Measurements from ENCODE around the gene LRP1B. TPM values are rescaled to one million over a fixed set of nuclear protein-coding genes. Genes with fewer than 3 reads are reported as not detected.

LRP1B gene
- total and polyA plus RNA-seq, 2 donors (not counting 1 experiment from before 2014, with no cell fraction given) = not detected

- Histone ChIP-seq H3K4me1 (ENCODE audit: control insufficient read depth in 2 of 2, insufficient read depth in 2 of 2, low read length in 2 of 2) (no peaks in the 10 kb centered on the region), H3K9me3 (ENCODE audit: control extremely low read depth in 1 of 3, control insufficient read depth in 2 of 3, insufficient read depth in 1 of 3, low read length in 2 of 3) (no peaks in the 10 kb centered on the region), H2AFZ (ENCODE audit: insufficient read depth, low read depth, low read length, poor library complexity, severe bottlenecking) (no peak overlapping the region), H3K9ac (ENCODE audit: low read length) (no peak overlapping the region), H3K27me3 (replicated peaks in 1 of 4; ENCODE audit: control extremely low read depth in 1 of 4, control insufficient read depth in 3 of 4, insufficient read depth in 4 of 4, low read length in 3 of 4) (no peaks in the 10 kb centered on the region), H3K4me3 (ENCODE audit: control extremely low read depth in 1 of 5, extremely low read depth in 1 of 5, insufficient read depth in 1 of 5, low read depth in 2 of 5, low read length in 4 of 5) (no peak overlapping the region), H3K27ac (ENCODE audit: low read length in 2 of 2) (no peak overlapping the region), H3K79me2 (ENCODE audit: control insufficient read depth, insufficient read depth, low read length) (no peaks in the 10 kb centered on the region), H3K4me2 (replicated peaks; ENCODE audit: low read depth, low read length, poor library complexity, severe bottlenecking) (no peak overlapping the region), H3K36me3 (replicated peaks in 1 of 2; ENCODE audit: control extremely low read depth in 1 of 2, control insufficient read depth in 1 of 2, extremely low read depth in 1 of 2, insufficient read depth in 2 of 2, low read length in 1 of 2) (no peaks in the 10 kb centered on the region), H4K20me1 (ENCODE audit: control insufficient read depth, insufficient read depth, low read length, poor library complexity, severe bottlenecking) (no peaks in the 10 kb centered on the region)
- POLR2A ChIA-PET = no interaction called here
- no peak for DNase-seq
- Mint-ChIP-seq H3K27me3 (no peaks in the 10 kb centered on the region), H3K4me3 (no peak overlapping the region), H3K9me3 (ENCODE audit: insufficient read depth) (no peaks in the 10 kb centered on the region), H3K4me1 (no peaks in the 10 kb centered on the region), H3K27ac (no peak overlapping the region)
- no CpG with 5 or more reads among the region's 2 CpGs for WGBS (ENCODE audit: insufficient coverage)
- intact Hi-C loops (cut with micrococcal nuclease) = no loop called here
- CTCF ChIA-PET = no interaction called here
- no peak for TF ChIP-seq CTCF (IDR thresholded peaks at IDR 0.05)
- no peak for TF ChIP-seq EZH2 (IDR thresholded peaks at IDR 0.05; ENCODE audit: borderline replicate concordance, insufficient read depth, low read depth, low read length, poor library complexity, severe bottlenecking)
- ATAC-seq (ENCODE audit: low read depth) = no peak
Observed at GRCh38 chr2:140595107-140595506, 1535.7 kb downstream of the LRP1B start.

- DNase-seq (no peak), ATAC-seq (ENCODE audit: low read depth) (no peak)
- H3K9me3 ChIP-seq (ENCODE audit: control extremely low read depth in 1 of 3, control insufficient read depth in 2 of 3, insufficient read depth in 1 of 3, low read length in 2 of 3) = no peaks in the 10 kb centered on the region
- no peaks in the 10 kb centered on the region for H4K20me1 ChIP-seq (ENCODE audit: control insufficient read depth, insufficient read depth, low read length, poor library complexity, severe bottlenecking)
- no peaks in the 10 kb centered on the region for H3K27me3 ChIP-seq (replicated peaks in 1 of 4; ENCODE audit: control extremely low read depth in 1 of 4, control insufficient read depth in 3 of 4, insufficient read depth in 4 of 4, low read length in 3 of 4)
- H3K27ac Mint-ChIP-seq = no peak overlapping the region
- H3K4me3 ChIP-seq (ENCODE audit: control extremely low read depth in 1 of 5, extremely low read depth in 1 of 5, insufficient read depth in 1 of 5, low read depth in 2 of 5, low read length in 4 of 5) = no peak overlapping the region
- H3K9ac ChIP-seq (ENCODE audit: low read length) = no peak overlapping the region
- H3K4me2 ChIP-seq (replicated peaks; ENCODE audit: low read depth, low read length, poor library complexity, severe bottlenecking) = no peak overlapping the region
- CTCF ChIA-PET = no interaction called here
- intact Hi-C loops (cut with micrococcal nuclease) = no loop called here
- no peaks in the 10 kb centered on the region for H3K9me3 Mint-ChIP-seq (ENCODE audit: insufficient read depth)
- H3K27me3 Mint-ChIP-seq = no peaks in the 10 kb centered on the region
- TF ChIP-seq CTCF (IDR thresholded peaks at IDR 0.05) = no peak
- TF ChIP-seq EZH2 (IDR thresholded peaks at IDR 0.05; ENCODE audit: borderline replicate concordance, insufficient read depth, low read depth, low read length, poor library complexity, severe bottlenecking) = no peak
- H3K36me3 ChIP-seq (replicated peaks in 1 of 2; ENCODE audit: control extremely low read depth in 1 of 2, control insufficient read depth in 1 of 2, extremely low read depth in 1 of 2, insufficient read depth in 2 of 2, low read length in 1 of 2) = no peaks in the 10 kb centered on the region
- H3K4me1 Mint-ChIP-seq = no peaks in the 10 kb centered on the region
- POLR2A ChIA-PET = no interaction called here
- no CpG with 5 or more reads among the region's 1 CpG for WGBS (ENCODE audit: insufficient coverage)
- H3K79me2 ChIP-seq (ENCODE audit: control insufficient read depth, insufficient read depth, low read length) = no peaks in the 10 kb centered on the region
- no peak overlapping the region for H3K27ac ChIP-seq (ENCODE audit: low read length in 2 of 2)
- H2AFZ ChIP-seq (ENCODE audit: insufficient read depth, low read depth, low read length, poor library complexity, severe bottlenecking) = no peak overlapping the region
- H3K4me3 Mint-ChIP-seq = no peak overlapping the region
- H3K4me1 ChIP-seq (ENCODE audit: control insufficient read depth in 2 of 2, insufficient read depth in 2 of 2, low read length in 2 of 2) = no peaks in the 10 kb centered on the region
Observed at GRCh38 chr2:140593132-140593531, 1537.7 kb downstream of the LRP1B start.
